ENCODE results near the gene NFILZ. TPM values are rescaled to one million over a fixed set of nuclear protein-coding genes. Genes with fewer than 3 reads are reported as not detected.

NFILZ gene
- total and polyA plus RNA-seq, 2 of the 8 experiments (the other 6 are each of a cell fraction or from before 2014, with no cell fraction given) = not detected

DNA sequence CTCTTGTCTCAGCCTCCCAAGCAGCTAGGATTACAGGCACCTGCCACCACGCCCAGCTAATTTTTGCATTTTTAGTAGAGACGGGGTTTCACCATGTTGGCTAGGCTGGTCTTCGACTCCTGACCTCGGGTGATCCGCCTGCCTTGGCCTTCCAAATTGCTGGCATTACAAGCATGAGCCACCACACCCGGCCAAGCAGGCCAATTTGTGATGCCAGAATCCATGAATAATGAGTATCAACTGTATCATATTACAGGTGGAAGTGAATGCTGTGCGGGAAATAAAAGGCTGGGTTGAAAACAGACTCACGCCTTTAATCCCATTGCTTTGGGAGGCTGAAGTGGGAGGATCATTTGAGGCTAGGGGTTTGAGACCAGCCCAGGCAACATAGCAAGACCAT is 3.6 kb upstream of the NFILZ start:
- Histone ChIP-seq H3K27ac (ENCODE audit: low read depth, low read length) (no peak overlapping the region), H2BK20ac (ENCODE audit: low read length) (no peak overlapping the region), H3K56ac (replicated peaks; ENCODE audit: insufficient read length, low read depth, low read length) (no peak overlapping the region), H3K14ac (ENCODE audit: insufficient read length) (no peak overlapping the region), H4K20me1 (replicated peaks in 1 of 2; ENCODE audit: control insufficient read depth in 1 of 2, insufficient read depth in 2 of 2, low read length in 2 of 2) (no peaks in the 10 kb centered on the region), H3K36me3 (ENCODE audit: control insufficient read depth in 2 of 4, insufficient read depth in 4 of 4, low read length in 3 of 4) (no peaks in the 10 kb centered on the region), H3K27me3 (replicated peaks in 1 of 4; ENCODE audit: control insufficient read depth in 3 of 4, extremely low read depth in 1 of 4, insufficient read depth in 3 of 4, low read length in 3 of 4) (no peaks in the 10 kb centered on the region), H4K5ac (ENCODE audit: insufficient read length, low read depth, low read length) (no peak overlapping the region), H3K79me2 (ENCODE audit: control insufficient read depth in 1 of 2, insufficient read depth in 2 of 2, low read length in 2 of 2) (no peaks in the 10 kb centered on the region), H3K18ac (ENCODE audit: extremely low read depth, low read length) (no peak overlapping the region), H2BK12ac (ENCODE audit: low read depth, low read length) (no peak overlapping the region), H3K4ac (replicated peaks; ENCODE audit: insufficient read length, low read depth, low read length) (no peak overlapping the region), H2BK5ac (ENCODE audit: low read depth, low read length) (no peak overlapping the region), H2AK5ac (ENCODE audit: low read depth, low read length) (no peak overlapping the region), H3K79me1 (ENCODE audit: low read depth, low read length) (no peaks in the 10 kb centered on the region), H4K8ac (ENCODE audit: extremely low read depth, insufficient read depth, low read length) (no peak overlapping the region), H3K4me1 (replicated peaks in 1 of 4; ENCODE audit: control insufficient read depth in 3 of 4, insufficient read depth in 4 of 4, low read length in 3 of 4) (peaks cover 2 to 6% (median 4%) of the 10 kb centered on the region in 4 experiments; a peak in 4 of 7 replicates), H3K23ac (ENCODE audit: insufficient read length) (no peak overlapping the region), H3K23me2 (ENCODE audit: low read depth, low read length) (no peaks in the 10 kb centered on the region), H2AFZ (ENCODE audit: low read length) (no peak overlapping the region), H3K4me3 (ENCODE audit: extremely low read depth in 1 of 4, insufficient read depth in 2 of 4, low read depth in 3 of 4, low read length in 4 of 4) (no peak overlapping the region), H3K4me2 (ENCODE audit: insufficient read depth in 1 of 2, low read depth in 2 of 2, low read length in 2 of 2) (no peak overlapping the region), H3K9me3 (ENCODE audit: insufficient read depth in 2 of 2, low read depth in 1 of 2, low read length in 1 of 2) (no peaks in the 10 kb centered on the region; a peak in 1 of 4 replicates), H4K91ac (replicated peaks; ENCODE audit: insufficient read length, low read length) (no peak overlapping the region), H3K9ac (replicated peaks in 1 of 4; ENCODE audit: extremely low read depth in 1 of 4, low read depth in 3 of 4, low read length in 3 of 4) (no peak overlapping the region), H2BK15ac (ENCODE audit: low read length) (no peak overlapping the region), H2BK120ac (replicated peaks; ENCODE audit: low read depth, low read length) (no peak overlapping the region)
- POLR2A ChIA-PET (ENCODE audit: partially characterized antibody) = no interaction called here
- DNase-seq (ENCODE audit: low read depth in 1 of 2, low spot score in 2 of 2) (no peak), FAIRE-seq (no peak)
- WGBS, 2 experiments (ENCODE audit: extremely low coverage in 1 of 2, insufficient coverage in 1 of 2, insufficient read length in 1 of 2, insufficient replicate concordance in 2 of 2, low coverage in 1 of 2, low lambda C conversion rate in 2 of 2, missing lambda C conversion rate in 1 of 2) = 90% methylated on average over 8 of the region's 8 CpGs; no CpG with 5 or more reads in 1 of the 2 experiments
- CTCF ChIA-PET (ENCODE audit: partially characterized antibody) = interaction anchor here (1.1 to 2.3 kb wide), 3 partner anchors 15 to 46 kb away, joined by 3 to 10 read pairs (median 7); no protein-coding TSS in a partner anchor
- TF ChIP-seq JUN (IDR thresholded peaks at IDR 0.05; ENCODE audit: low read depth, low read length) = no peak

Data from H1 (cell line).